GM19240 (cell line): ENCODE measurements around the gene JAKMIP1.

Experiments
- DNase-seq: peaks from one replicate; pipeline ENCODE4 v3.0.0; 2011; ENCODE audit warnings: low spot score; ENCODE audit not compliant: insufficient read length

The JAKMIP1 gene

GRCh38 chr4:6200011-6200921 lies at the start of gene JAKMIP1:
Gene JAKMIP1, minus strand, starts transcription at chr4:6200549. Its CDS starts 87,699 bp downstream, at chr4:6112850.
- DNase-seq, result peak; percentile 84

GRCh38 chr4:6248394-6248793 lies 48.0 kb upstream of the JAKMIP1 start:
- no peak for DNase-seq

GRCh38 chr4:6246170-6246634 lies 45.9 kb upstream of the JAKMIP1 start:
- DNase-seq, result no peak

- DNase-seq, result no peak
These were observed 45.2 kb upstream of the JAKMIP1 start for GRCh38 chr4:6245246-6246169.

- no peak for DNase-seq
These were observed 42.1 kb upstream of the JAKMIP1 start for GRCh38 chr4:6242271-6243029.

- no peak for DNase-seq
These were observed 40.9 kb upstream of the JAKMIP1 start for GRCh38 chr4:6241062-6241845.

- DNase-seq, result no peak
These were observed 39.6 kb upstream of the JAKMIP1 start for GRCh38 chr4:6239968-6240367.

GRCh38 chr4:6239486-6239885 lies 39.1 kb upstream of the JAKMIP1 start:
- DNase-seq, result no peak

- no peak for DNase-seq
These were observed 36.6 kb upstream of the JAKMIP1 start for GRCh38 chr4:6236816-6237390.

- DNase-seq, result no peak
These were observed 35.7 kb upstream of the JAKMIP1 start for GRCh38 chr4:6235901-6236640.

- no peak for DNase-seq
These were observed 34.7 kb upstream of the JAKMIP1 start for GRCh38 chr4:6235012-6235411.

- DNase-seq, result no peak
These were observed 33.6 kb upstream of the JAKMIP1 start for GRCh38 chr4:6233929-6234328.

- no peak for DNase-seq
These were observed 32.8 kb upstream of the JAKMIP1 start for GRCh38 chr4:6232836-6233785.

GRCh38 chr4:6231663-6232165 lies 31.4 kb upstream of the JAKMIP1 start:
- DNase-seq, result no peak

GRCh38 chr4:6230827-6231662 lies 30.7 kb upstream of the JAKMIP1 start:
- no peak for DNase-seq

- no peak for DNase-seq
These were observed 30.1 kb upstream of the JAKMIP1 start for GRCh38 chr4:6230502-6230785.
